HG02759 (cell line): ENCODE data around the gene SEMA5B.

Experiments used
- ATAC-seq: cut with Tn5 transposase; IDR thresholded peaks from one replicate; pipeline ENCODE4 v1.9.1; 2021; ENCODE audit warnings: mild to moderate bottlenecking, moderate library complexity; ENCODE audit not compliant: unreplicated experiment

SEMA5B gene

GRCh38 chr3:123025642-123026521, 1.7 kb downstream of the SEMA5B start:
- no peak for ATAC-seq

GRCh38 chr3:123024056-123024455, 3.5 kb downstream of the SEMA5B start:
- no peak for ATAC-seq

DNA sequence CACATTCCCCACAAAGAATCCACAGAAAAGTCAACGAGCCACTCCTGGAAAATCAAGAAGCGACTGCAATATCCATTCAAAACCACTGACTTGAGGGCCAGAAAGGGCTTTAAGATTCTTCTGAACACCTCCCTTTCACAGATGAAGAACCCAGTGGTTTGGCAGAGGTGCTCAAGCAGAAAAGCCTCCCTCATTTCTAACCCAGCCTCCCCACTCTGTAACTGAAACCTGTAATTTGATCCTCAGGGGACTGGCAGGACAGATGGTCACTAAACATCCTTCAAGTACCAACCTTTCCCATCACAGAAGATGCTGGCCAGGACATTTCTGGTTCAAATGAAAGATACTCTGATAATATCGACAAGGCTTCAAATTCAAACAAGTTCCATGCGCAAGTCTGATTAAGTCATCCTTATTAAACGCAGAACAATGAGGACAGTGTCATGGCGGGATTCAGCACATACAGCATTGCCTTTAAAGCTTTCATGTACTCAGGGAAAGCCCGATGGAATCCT, 5.5 kb downstream of the SEMA5B start:
- ATAC-seq, result no peak

GRCh38 chr3:123021388-123021787, 6.2 kb downstream of the SEMA5B start:
- no peak for ATAC-seq

- no peak for ATAC-seq
Observed at GRCh38 chr3:123020709-123021108, 6.9 kb downstream of the SEMA5B start.

DNA sequence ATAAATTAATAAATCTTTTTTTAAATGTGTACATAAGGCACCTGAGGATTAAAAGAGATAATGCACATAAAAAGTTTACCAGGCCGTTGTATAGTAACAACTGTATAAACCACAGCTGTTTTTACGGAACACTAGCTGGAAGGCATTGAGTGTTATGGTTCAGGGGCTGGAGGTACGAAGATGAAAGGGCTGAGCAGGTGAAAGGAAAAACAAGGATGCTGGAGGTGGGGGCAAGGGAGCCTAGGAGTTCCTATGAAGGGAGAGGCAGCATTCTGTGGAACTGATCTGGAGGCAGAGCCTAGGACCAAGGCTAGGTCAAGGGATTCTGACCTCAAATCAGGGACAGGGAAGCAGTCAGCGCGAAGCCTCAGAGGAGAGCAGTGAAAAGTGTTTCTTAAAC, 8.0 kb downstream of the SEMA5B start:
- no peak for ATAC-seq

DNA sequence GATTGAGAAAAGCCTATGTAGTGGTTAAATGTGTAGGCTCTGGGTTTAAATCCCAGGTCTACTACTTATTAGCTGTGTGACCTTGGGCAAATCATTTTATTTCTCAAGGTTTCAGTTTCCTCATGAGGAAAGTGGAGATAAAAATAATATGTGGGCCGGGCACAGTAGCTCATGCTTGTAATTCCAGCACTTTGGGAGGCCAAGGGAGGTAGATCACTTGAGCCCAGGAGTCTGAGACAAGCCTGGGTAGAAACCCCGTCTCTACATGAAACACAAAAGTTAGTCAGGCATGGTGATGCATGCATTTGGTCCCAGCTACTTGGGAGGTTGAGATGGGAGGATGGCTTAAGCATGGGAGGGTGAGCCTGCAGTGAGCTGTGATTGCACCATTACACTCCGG, 8.4 kb downstream of the SEMA5B start:
- ATAC-seq, result no peak

- no peak for ATAC-seq
Observed at GRCh38 chr3:123018683-123019082, 8.9 kb downstream of the SEMA5B start.

DNA sequence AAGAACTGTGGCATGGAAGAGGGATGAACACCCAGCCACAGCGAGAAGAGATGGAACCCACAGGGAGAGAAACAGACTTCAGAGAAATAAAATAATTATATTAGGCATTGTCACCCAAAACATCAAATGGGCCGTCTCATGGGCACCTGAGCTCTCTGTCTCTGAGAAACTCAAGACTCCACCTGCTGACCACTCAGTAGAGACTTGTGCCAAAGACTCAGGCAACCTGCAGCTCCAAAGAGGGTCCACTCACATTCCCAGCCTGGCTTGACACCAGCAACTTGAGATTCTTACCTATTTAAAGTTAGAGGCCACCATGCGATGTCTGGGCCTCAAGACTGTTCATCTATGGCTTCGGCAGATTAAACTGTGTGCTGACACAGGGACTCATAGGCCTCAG, 12.0 kb downstream of the SEMA5B start:
- no peak for ATAC-seq

GRCh38 chr3:123013876-123014275, 13.7 kb downstream of the SEMA5B start:
- no peak for ATAC-seq

DNA sequence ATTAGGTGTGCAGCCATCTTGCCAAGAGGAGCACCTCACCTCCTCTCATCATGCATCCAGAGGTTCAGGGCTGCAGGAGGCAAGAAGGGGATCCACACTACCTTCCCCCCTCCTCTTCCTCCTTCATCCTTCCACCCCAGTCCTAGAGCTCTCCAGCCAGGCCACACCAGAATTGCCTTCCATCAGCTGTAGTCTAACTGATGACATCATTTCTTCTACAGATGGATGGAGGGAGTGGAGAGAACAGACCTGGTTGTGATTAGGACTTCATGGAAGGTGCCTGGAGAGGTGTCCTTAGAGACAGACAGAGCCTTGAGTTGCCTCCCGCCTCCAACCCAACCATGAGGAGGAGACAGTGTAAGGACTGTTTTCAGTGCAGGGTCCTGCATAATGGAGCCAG, 14.9 kb downstream of the SEMA5B start:
- no peak for ATAC-seq

DNA sequence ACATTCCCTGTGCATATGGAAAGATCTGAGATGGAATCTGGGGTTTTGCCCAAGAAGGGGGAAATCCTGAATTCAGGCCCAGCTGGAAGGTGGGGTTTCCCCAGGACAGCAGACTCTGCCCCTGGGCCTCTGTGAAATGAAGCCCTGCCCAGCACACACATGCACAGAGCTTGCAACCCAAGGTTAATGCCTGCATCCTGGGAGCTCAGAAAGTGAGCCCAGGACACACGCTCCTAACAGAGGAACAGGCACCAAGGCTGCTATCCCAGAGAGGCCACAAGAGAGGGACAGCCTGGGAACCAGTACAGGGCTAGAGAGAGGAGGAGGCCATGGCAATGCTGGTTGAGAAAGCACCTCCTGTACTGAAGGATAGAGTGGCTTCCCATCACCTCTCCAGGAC, 16.1 kb downstream of the SEMA5B start:
- no peak for ATAC-seq

DNA sequence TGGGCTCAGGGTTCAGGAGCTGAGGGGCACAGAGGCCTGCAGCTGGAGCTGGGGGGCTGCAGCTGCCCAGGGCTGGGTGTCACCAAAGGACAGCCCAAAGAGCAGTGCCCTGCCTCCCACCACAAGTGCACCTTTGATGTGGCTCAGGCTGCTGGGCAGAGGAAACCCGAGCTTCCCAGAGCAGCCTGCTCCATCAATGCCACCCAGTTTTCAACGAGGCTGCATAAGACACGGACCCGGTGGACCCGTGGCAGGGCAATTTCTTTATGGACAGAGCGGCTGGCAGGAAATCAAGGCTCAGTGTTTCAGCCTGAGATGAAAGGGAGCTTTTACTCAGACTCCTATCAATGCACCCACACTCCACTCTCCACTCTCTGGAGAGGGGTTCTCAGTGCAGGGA, 18.7 kb downstream of the SEMA5B start:
- ATAC-seq, result no peak

DNA sequence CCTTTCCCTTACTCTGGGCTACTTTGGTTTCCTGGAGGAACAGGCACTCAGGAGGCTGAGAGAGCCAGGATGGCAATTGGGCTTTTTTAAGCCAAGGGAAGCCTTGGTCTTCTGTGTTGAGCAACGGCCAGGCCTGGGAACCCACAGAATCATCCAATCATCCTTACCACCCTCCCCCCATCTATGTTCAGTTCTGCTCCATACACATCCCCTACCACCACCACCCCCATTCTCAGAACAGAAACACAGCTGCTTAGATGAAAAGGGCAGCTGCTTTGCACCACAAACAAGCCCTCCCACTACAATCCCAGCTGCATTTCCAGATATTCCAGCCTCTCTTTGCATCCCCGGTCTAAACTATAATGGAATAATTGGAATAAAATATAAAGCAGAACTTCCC, 21.0 kb downstream of the SEMA5B start:
- no peak for ATAC-seq

DNA sequence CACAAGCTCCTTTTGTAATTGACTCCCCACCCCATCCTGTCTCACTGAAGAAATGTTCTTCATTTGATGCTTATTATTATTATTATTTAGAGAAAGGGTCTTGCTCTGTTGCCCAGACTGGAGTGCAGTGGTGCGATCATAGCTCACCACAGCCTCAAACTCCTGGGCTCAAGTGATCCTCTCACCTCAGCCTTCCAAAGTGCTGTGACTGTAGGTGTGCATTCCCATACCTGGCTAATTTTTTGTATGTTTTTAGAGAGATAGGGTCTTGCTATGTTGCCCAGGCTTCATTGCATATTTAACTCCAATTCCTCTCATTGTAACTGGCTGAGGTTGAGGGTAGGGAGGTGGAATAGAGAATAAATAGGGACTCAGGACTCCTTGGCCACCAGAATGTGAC, 22.3 kb downstream of the SEMA5B start:
- ATAC-seq, result no peak

- no peak for ATAC-seq
Observed at GRCh38 chr3:123004201-123004918, 23.2 kb downstream of the SEMA5B start.

GRCh38 chr3:123002749-123003497, 24.6 kb downstream of the SEMA5B start:
- ATAC-seq, result no peak

DNA sequence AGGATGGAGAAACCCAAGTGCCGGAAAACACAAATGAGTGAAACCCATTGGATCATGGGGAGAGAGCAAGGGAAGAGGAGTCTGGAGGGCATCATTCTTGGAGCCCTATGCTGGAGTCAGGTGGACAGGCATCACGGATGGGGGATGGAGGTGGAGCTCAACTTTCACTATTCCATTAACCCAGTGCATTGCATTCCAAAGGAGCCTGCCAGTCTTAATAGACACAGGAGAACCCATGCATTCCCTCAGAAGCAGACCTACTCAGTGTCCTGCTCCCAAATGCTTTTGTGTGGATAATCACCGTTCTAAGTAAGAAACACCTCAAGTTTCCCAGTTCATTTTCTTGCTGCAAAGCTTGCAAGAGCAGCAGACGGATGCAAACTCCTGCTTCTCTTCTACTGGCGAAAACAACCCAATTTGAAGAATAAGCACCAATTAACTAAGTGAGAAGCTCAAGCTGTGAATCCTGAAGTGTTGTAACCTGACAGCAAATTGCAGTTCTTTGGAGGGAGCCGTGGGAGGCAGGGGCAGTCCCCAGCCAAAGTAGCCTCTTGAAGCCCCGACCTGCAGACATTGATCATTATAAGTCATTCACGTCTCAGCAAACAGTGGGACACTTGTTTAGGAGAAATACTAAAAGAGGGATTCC, 25.3 kb downstream of the SEMA5B start:
- ATAC-seq, result no peak

GRCh38 chr3:122998856-122999255, 28.7 kb downstream of the SEMA5B start:
- ATAC-seq, result no peak

DNA sequence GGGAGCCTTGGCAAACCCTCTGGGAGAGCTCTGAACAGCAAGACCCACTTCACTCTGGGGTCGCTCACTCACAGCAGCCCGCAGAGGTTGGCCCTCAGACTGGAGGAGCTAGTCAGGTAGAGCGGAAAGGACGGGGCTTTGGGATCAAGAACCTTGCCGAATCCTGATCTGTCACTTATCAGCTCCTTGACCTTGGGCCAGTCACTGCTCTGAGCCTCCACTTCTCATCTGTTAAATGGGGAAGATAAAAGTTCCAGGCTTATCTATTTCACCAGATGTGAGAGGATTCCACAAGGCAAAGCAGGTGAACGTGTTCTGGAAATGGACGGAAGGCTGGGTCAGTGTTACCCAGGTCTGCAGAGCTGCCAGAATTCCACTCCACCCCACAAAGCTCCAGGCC, 29.4 kb downstream of the SEMA5B start:
- ATAC-seq, result no peak

- no peak for ATAC-seq
Observed at GRCh38 chr3:122996038-122996580, 31.5 kb downstream of the SEMA5B start.
